ENCODE results near the gene ACADVL. TPM values are rescaled to one million over a fixed set of nuclear protein-coding genes. Genes with fewer than 3 reads are reported as not detected.
"Not testable (repeated sequence)": the region's sequence is repeated elsewhere in the genome, so short reads cannot be mapped to it uniquely, and the experiment has no call there.

Gene ACADVL
- 88.6 TPM for polyA plus RNA-seq

- Mint-ChIP-seq H3K27ac (peak within 1 kb of the TSS; percentile 90 to 96 (median 91)), H3K4me3 (peak within 1 kb of the TSS; percentile 93 to 98 (median 94)), H3K27me3 (peaks cover 4% of the 10 kb centered on the region), H3K4me1 (peaks cover 19 to 23% (median 21%) of the 10 kb centered on the region in 3 donors), H3K36me3 (no peaks in the 10 kb centered on the region), H3K9me3 (no peaks in the 10 kb centered on the region)
Measured at GRCh38 chr17:7219812-7220592, at the start of gene ACADVL, which contains the start of gene DLG4. Gene ACADVL (plus strand): TSS chr17:7219938. CDS start chr17:7219985, 47 bp downstream. Gene DLG4 (minus strand): TSS chr17:7219836.

- H3K9me3 Mint-ChIP-seq, H3K4me3 Mint-ChIP-seq, H3K27ac Mint-ChIP-seq, H3K4me1 Mint-ChIP-seq, H3K36me3 Mint-ChIP-seq: not testable (repeated sequence)
- peaks cover 14% of the 10 kb centered on the region for H3K27me3 Mint-ChIP-seq
Measured at GRCh38 chr17:7172522-7173191, 47.1 kb upstream of the ACADVL start.

- H3K27me3 Mint-ChIP-seq: peaks cover 18% of the 10 kb centered on the region
- peaks cover 0 to 5% (median 0%) of the 10 kb centered on the region in 3 donors for H3K9me3 Mint-ChIP-seq
- H3K36me3 Mint-ChIP-seq: peaks cover 5% of the 10 kb centered on the region
- H3K4me3 Mint-ChIP-seq: peak overlapping the region in 1 of 4 donors; percentile 76
- peaks cover 6 to 9% (median 7%) of the 10 kb centered on the region in 3 donors for H3K4me1 Mint-ChIP-seq
- H3K27ac Mint-ChIP-seq: no peak overlapping the region
Measured at GRCh38 chr17:7173687-7174602, 45.8 kb upstream of the ACADVL start.

GRCh38 chr17:7174603-7175326 lies 45.0 kb upstream of the ACADVL start:
- H3K9me3 Mint-ChIP-seq: no peaks in the 10 kb centered on the region

GRCh38 chr17:7175330-7175733 lies 44.4 kb upstream of the ACADVL start:
- no peak overlapping the region for H3K4me3 Mint-ChIP-seq
- no peaks in the 10 kb centered on the region for H3K9me3 Mint-ChIP-seq
- H3K4me1 Mint-ChIP-seq: peaks cover 6 to 9% (median 7%) of the 10 kb centered on the region in 3 donors
- H3K36me3 Mint-ChIP-seq: peaks cover 1% of the 10 kb centered on the region
- H3K27me3 Mint-ChIP-seq: peaks cover 16% of the 10 kb centered on the region
- no peak overlapping the region for H3K27ac Mint-ChIP-seq

More at GRCh38 chr17:7174603-7175326, 45.0 kb upstream of the ACADVL start:
- Mint-ChIP-seq H3K27me3 (peaks cover 16% of the 10 kb centered on the region), H3K36me3 (peaks cover 1% of the 10 kb centered on the region), H3K4me3 (no peak overlapping the region), H3K4me1 (peaks cover 6 to 9% (median 7%) of the 10 kb centered on the region in 3 donors), H3K27ac (no peak overlapping the region)

GRCh38 chr17:7176107-7176840 lies 43.5 kb upstream of the ACADVL start:
- Mint-ChIP-seq H3K4me3 (no peak overlapping the region), H3K4me1 (peaks cover 6 to 9% (median 7%) of the 10 kb centered on the region in 3 donors), H3K27me3 (peaks cover 16% of the 10 kb centered on the region), H3K9me3 (no peaks in the 10 kb centered on the region), H3K27ac (no peak overlapping the region), H3K36me3 (no peaks in the 10 kb centered on the region)

- Mint-ChIP-seq H3K27ac (no peak overlapping the region), H3K36me3 (no peaks in the 10 kb centered on the region), H3K9me3 (no peaks in the 10 kb centered on the region), H3K4me1 (peaks cover 6 to 9% (median 7%) of the 10 kb centered on the region in 3 donors), H3K27me3 (peaks cover 16% of the 10 kb centered on the region), H3K4me3 (no peak overlapping the region)
Measured at GRCh38 chr17:7176841-7177190, 42.9 kb upstream of the ACADVL start.

GRCh38 chr17:7177191-7177953 lies 42.4 kb upstream of the ACADVL start:
- H3K4me3 Mint-ChIP-seq: peak overlapping the region in 3 of 4 donors; percentile 54 to 72 (median 65)
- peaks cover 16% of the 10 kb centered on the region for H3K27me3 Mint-ChIP-seq
- peaks cover 6 to 9% (median 7%) of the 10 kb centered on the region in 3 donors for H3K4me1 Mint-ChIP-seq
- no peaks in the 10 kb centered on the region for H3K36me3 Mint-ChIP-seq
- no peaks in the 10 kb centered on the region for H3K9me3 Mint-ChIP-seq
- peak overlapping the region in 1 of 3 donors; percentile 31 for H3K27ac Mint-ChIP-seq

GRCh38 chr17:7177954-7178477 lies 41.7 kb upstream of the ACADVL start:
- no peak overlapping the region for H3K27ac Mint-ChIP-seq

GRCh38 chr17:7178973-7179316 lies 40.8 kb upstream of the ACADVL start:
- Mint-ChIP-seq H3K9me3 (no peaks in the 10 kb centered on the region), H3K4me3 (no peak overlapping the region), H3K36me3 (peaks cover under 1% of the 10 kb centered on the region), H3K27ac (no peak overlapping the region), H3K4me1 (peaks cover 6 to 10% (median 9%) of the 10 kb centered on the region in 3 donors), H3K27me3 (peaks cover 15% of the 10 kb centered on the region)

More at GRCh38 chr17:7177954-7178477, 41.7 kb upstream of the ACADVL start:
- Mint-ChIP-seq H3K9me3 (no peaks in the 10 kb centered on the region), H3K27me3 (peaks cover 15% of the 10 kb centered on the region), H3K4me1 (peaks cover 6 to 9% (median 7%) of the 10 kb centered on the region in 3 donors), H3K36me3 (no peaks in the 10 kb centered on the region), H3K4me3 (peak overlapping the region in 2 of 4 donors; percentile 42 to 54)

- no peaks in the 10 kb centered on the region for H3K9me3 Mint-ChIP-seq
- peaks cover 15% of the 10 kb centered on the region for H3K27me3 Mint-ChIP-seq
- H3K27ac Mint-ChIP-seq: no peak within 1 kb of the TSS
- H3K4me1 Mint-ChIP-seq: peaks cover 6 to 11% (median 9%) of the 10 kb centered on the region in 3 donors
- peaks cover 1% of the 10 kb centered on the region for H3K36me3 Mint-ChIP-seq
- no peak within 1 kb of the TSS for H3K4me3 Mint-ChIP-seq
Measured at GRCh38 chr17:7179317-7180254, 40.2 kb upstream of the ACADVL start, which contains the start of gene ASGR1. Gene ASGR1 (minus strand): TSS chr17:7179370. CDS start chr17:7178563, 807 bp downstream.

GRCh38 chr17:7182101-7182500 lies 37.6 kb upstream of the ACADVL start:
- H3K9me3 Mint-ChIP-seq, H3K36me3 Mint-ChIP-seq, H3K27ac Mint-ChIP-seq, H3K4me3 Mint-ChIP-seq: not testable (repeated sequence)
- peaks cover 6 to 12% (median 11%) of the 10 kb centered on the region in 3 donors for H3K4me1 Mint-ChIP-seq
- H3K27me3 Mint-ChIP-seq: peaks cover 15% of the 10 kb centered on the region
